ENCODE results near the gene GPR157.
"Not testable (repeated sequence)": the region's sequence is repeated elsewhere in the genome, so short reads cannot be mapped to it uniquely, and the experiment has no call there.

Gene GPR157

GRCh38 chr1:9095818-9096217 lies 33.1 kb downstream of the GPR157 start:
- CTCF ChIA-PET = no interaction called here
- no peak overlapping the region for H3K27ac ChIP-seq
- POLR2A ChIA-PET (ENCODE audit: low non-redundant PET) = no interaction called here
- DNase-seq (ENCODE audit: low spot score) = no peak
- no peak for TF ChIP-seq CTCF (conservative IDR thresholded peaks at IDR 0.05; ENCODE audit: low read depth)

- CTCF ChIA-PET; DNase-seq (ENCODE audit: low spot score); H3K27ac ChIP-seq; POLR2A ChIA-PET (ENCODE audit: low non-redundant PET): not testable (repeated sequence)
These were observed 34.8 kb downstream of the GPR157 start for GRCh38 chr1:9093996-9094595.

GRCh38 chr1:9093581-9093980 lies 35.3 kb downstream of the GPR157 start:
- no peak for TF ChIP-seq CTCF (conservative IDR thresholded peaks at IDR 0.05; ENCODE audit: low read depth)
- POLR2A ChIA-PET (ENCODE audit: low non-redundant PET) = no interaction called here
- DNase-seq (ENCODE audit: low spot score) = no peak
- H3K27ac ChIP-seq = no peak overlapping the region
- CTCF ChIA-PET = no interaction called here

GRCh38 chr1:9093091-9093490 lies 35.8 kb downstream of the GPR157 start:
- ChIA-PET POLR2A (ENCODE audit: low non-redundant PET) (no interaction called here), CTCF (no interaction called here)
- no peak for TF ChIP-seq CTCF (conservative IDR thresholded peaks at IDR 0.05; ENCODE audit: low read depth)
- no peak for DNase-seq (ENCODE audit: low spot score)
- H3K27ac ChIP-seq = no peak overlapping the region

GRCh38 chr1:9088807-9089206 lies 40.1 kb downstream of the GPR157 start:
- no peak overlapping the region for H3K27ac ChIP-seq
- no peak for DNase-seq (ENCODE audit: low spot score)
- ChIA-PET POLR2A (ENCODE audit: low non-redundant PET) (no interaction called here), CTCF (interaction anchor here (0.6 kb wide), 1 partner anchor 11 kb away, joined by 3 read pairs; no protein-coding TSS in a partner anchor)
- no peak for TF ChIP-seq CTCF (conservative IDR thresholded peaks at IDR 0.05; ENCODE audit: low read depth)

GRCh38 chr1:9087411-9088125 lies 41.3 kb downstream of the GPR157 start:
- DNase-seq (ENCODE audit: low spot score) = no peak
- no peak overlapping the region for H3K27ac ChIP-seq
- no peak for TF ChIP-seq CTCF (conservative IDR thresholded peaks at IDR 0.05; ENCODE audit: low read depth)
- ChIA-PET CTCF (interaction anchor here (0.5 kb wide), 1 partner anchor 15 kb away, joined by 4 read pairs; no protein-coding TSS in a partner anchor), POLR2A (ENCODE audit: low non-redundant PET) (no interaction called here)

- ChIA-PET CTCF (interaction anchor here (0.5 to 0.7 kb wide), 2 partner anchors 14 to 79 kb away, joined by 4 read pairs; no protein-coding TSS in a partner anchor), POLR2A (ENCODE audit: low non-redundant PET) (no interaction called here)
- peak overlapping the region; percentile 84 for H3K27ac ChIP-seq
- no peak for TF ChIP-seq CTCF (conservative IDR thresholded peaks at IDR 0.05; ENCODE audit: low read depth)
- no peak for DNase-seq (ENCODE audit: low spot score)
These were observed 42.1 kb downstream of the GPR157 start for GRCh38 chr1:9086796-9087195.
